Stimulated activated CD4-positive, alpha-beta T cell treated with anti-CD3 and anti-CD28 coated beads, Interleukin-4, amount 100 ng/mL, for 24 hours (primary cell): Measurements from ENCODE around the gene ADD1.

Source experiments
- DNase-seq: peaks from one replicate; pipeline ENCODE4 v3.0.0-alpha.2; 2020

ADD1 gene

GRCh38 chr4:2843263-2843940 is at the start of gene ADD1:
TSS of gene ADD1 (plus strand) at chr4:2843844. CDS start at chr4:2875916, 32,072 bp downstream.
- peak; percentile 91 for DNase-seq

GRCh38 chr4:2794486-2795299 is 49.0 kb upstream of the ADD1 start:
- no peak for DNase-seq

- DNase-seq: no peak
Observed at GRCh38 chr4:2795300-2795892, 48.2 kb upstream of the ADD1 start.

GRCh38 chr4:2795893-2796848 is 47.5 kb upstream of the ADD1 start:
- DNase-seq: no peak

GRCh38 chr4:2796849-2797544 is 46.6 kb upstream of the ADD1 start:
- no peak for DNase-seq

- peak; percentile 64 for DNase-seq
Observed at GRCh38 chr4:2797545-2798305, 45.9 kb upstream of the ADD1 start.

GRCh38 chr4:2798399-2799223 is 45.0 kb upstream of the ADD1 start:
- DNase-seq: peak; percentile 49

- DNase-seq: no peak
Observed at GRCh38 chr4:2799224-2799911, 44.3 kb upstream of the ADD1 start.

GRCh38 chr4:2799971-2800690 is 43.5 kb upstream of the ADD1 start:
- no peak for DNase-seq

- peak; percentile 41 for DNase-seq
Observed at GRCh38 chr4:2800691-2801596, 42.7 kb upstream of the ADD1 start.

GRCh38 chr4:2802618-2803531 is 40.8 kb upstream of the ADD1 start:
- DNase-seq: no peak

GRCh38 chr4:2803624-2804448 is 39.8 kb upstream of the ADD1 start:
- DNase-seq: no peak

- DNase-seq: no peak
Observed at GRCh38 chr4:2804449-2804972, 39.1 kb upstream of the ADD1 start.

GRCh38 chr4:2804973-2805501 is 38.6 kb upstream of the ADD1 start:
- DNase-seq: no peak

- DNase-seq: no peak
Observed at GRCh38 chr4:2805712-2806389, 37.8 kb upstream of the ADD1 start.
